ENCODE results near the gene AMMECR1. TPM values are rescaled to one million over a fixed set of nuclear protein-coding genes. Genes with fewer than 3 reads are reported as not detected.
"Not testable (repeated sequence)": the region's sequence is repeated elsewhere in the genome, so short reads cannot be mapped to it uniquely, and the experiment has no call there.

The AMMECR1 gene
- total and polyA plus RNA-seq, 7 experiments from 2014 or later = 4.4 to 16.7 (median 13.5) TPM

GRCh38 chrX:110155759-110156158, 162.1 kb downstream of the AMMECR1 start:
- peak overlapping the region in 2 of 9 donors; percentile 38 to 67 for H3K27ac Mint-ChIP-seq
- H3K4me1 Mint-ChIP-seq = peaks cover 5 to 14% (median 10%) of the 10 kb centered on the region in 7 donors
- H3K4me3 Mint-ChIP-seq = no peak overlapping the region
- no peaks in the 10 kb centered on the region for H3K36me3 ChIP-seq (ENCODE audit: control insufficient read depth in 2 of 3, insufficient read depth in 3 of 3, low read length in 3 of 3)
- POLR2A ChIA-PET = interaction anchor here (0.6 kb wide), 1 partner anchor 457 kb away, joined by 3 read pairs; no protein-coding TSS in a partner anchor
- no peaks in the 10 kb centered on the region for H3K4me1 ChIP-seq (ENCODE audit: control insufficient read depth in 2 of 2, insufficient read depth in 2 of 2, low read length in 2 of 2)
- DNase-seq (no peak), ATAC-seq (no peak)
- H3K9me3 Mint-ChIP-seq = no peaks in the 10 kb centered on the region
- no peaks in the 10 kb centered on the region for H3K27me3 Mint-ChIP-seq
- peaks cover 0 to 4% (median 0%) of the 10 kb centered on the region in 5 donors for H3K36me3 Mint-ChIP-seq
- no peaks in the 10 kb centered on the region for H3K9me3 ChIP-seq (ENCODE audit: control insufficient read depth in 2 of 3, low read length in 3 of 3)
- H3K27me3 ChIP-seq (ENCODE audit: control insufficient read depth in 2 of 2, insufficient read depth in 2 of 2, low read length in 2 of 2) = no peaks in the 10 kb centered on the region
- intact Hi-C loops (cut with micrococcal nuclease) = loop anchor here (1.0 kb wide), 2 partner anchors 253 to 258 kb away; no protein-coding TSS in a partner anchor
- H3K4me3 ChIP-seq (ENCODE audit: low read length) = no peak overlapping the region
- CTCF ChIA-PET = interaction anchor here (0.6 to 10.0 kb wide), 8 partner anchors 9 to 261 kb away, joined by 3 to 152 read pairs (median 3); no protein-coding TSS in a partner anchor
- no peak overlapping the region for H3K27ac ChIP-seq (ENCODE audit: low read depth, low read length)

- DNase-seq; H3K4me1 ChIP-seq (ENCODE audit: control insufficient read depth in 2 of 2, insufficient read depth in 2 of 2, low read length in 2 of 2); H3K36me3 Mint-ChIP-seq; H3K9me3 Mint-ChIP-seq; intact Hi-C loops (cut with micrococcal nuclease); H3K4me3 ChIP-seq (ENCODE audit: low read length); H3K27ac ChIP-seq (ENCODE audit: low read depth, low read length); H3K36me3 ChIP-seq (ENCODE audit: control insufficient read depth in 2 of 3, insufficient read depth in 3 of 3, low read length in 3 of 3); H3K27me3 Mint-ChIP-seq; H3K27ac Mint-ChIP-seq; H3K4me3 Mint-ChIP-seq; ATAC-seq; H3K27me3 ChIP-seq (ENCODE audit: control insufficient read depth in 2 of 2, insufficient read depth in 2 of 2, low read length in 2 of 2); H3K9me3 ChIP-seq (ENCODE audit: control insufficient read depth in 2 of 3, low read length in 3 of 3); POLR2A ChIA-PET: not testable (repeated sequence)
- H3K4me1 Mint-ChIP-seq = peaks cover 4 to 13% (median 6%) of the 10 kb centered on the region in 7 donors
- CTCF ChIA-PET = interaction anchor here (10.0 kb wide), 1 partner anchor 256 kb away, joined by 152 read pairs; no protein-coding TSS in a partner anchor
These were observed 163.6 kb downstream of the AMMECR1 start for GRCh38 chrX:110154328-110154727.

GRCh38 chrX:110153896-110154295, 164.0 kb downstream of the AMMECR1 start:
- CTCF ChIA-PET = interaction anchor here (0.6 to 1.2 kb wide), 2 partner anchors 251 to 254 kb away, joined by 3 to 4 read pairs; no protein-coding TSS in a partner anchor
- Mint-ChIP-seq H3K27me3 (no peaks in the 10 kb centered on the region), H3K9me3 (no peaks in the 10 kb centered on the region)

GRCh38 chrX:110153244-110153643, 164.6 kb downstream of the AMMECR1 start:
- CTCF ChIA-PET = interaction anchor here (0.6 to 1.2 kb wide), 3 partner anchors 252 to 259 kb away, joined by 3 to 4 read pairs (median 4); no protein-coding TSS in a partner anchor
- H3K9me3 Mint-ChIP-seq = no peaks in the 10 kb centered on the region
- H3K27me3 Mint-ChIP-seq = no peaks in the 10 kb centered on the region
- peaks cover 0 to 7% (median 5%) of the 10 kb centered on the region in 5 donors for H3K36me3 Mint-ChIP-seq
- no peak overlapping the region for H3K4me3 Mint-ChIP-seq
- no peak for DNase-seq
- peaks cover 0 to 8% (median 0%) of the 10 kb centered on the region in 7 donors for H3K4me1 Mint-ChIP-seq
- H3K9me3 ChIP-seq (ENCODE audit: control insufficient read depth in 2 of 3, low read length in 3 of 3) = no peaks in the 10 kb centered on the region
- H3K4me1 ChIP-seq (ENCODE audit: control insufficient read depth in 2 of 2, insufficient read depth in 2 of 2, low read length in 2 of 2) = no peaks in the 10 kb centered on the region
- ATAC-seq = no peak
- no peaks in the 10 kb centered on the region for H3K36me3 ChIP-seq (ENCODE audit: control insufficient read depth in 2 of 3, insufficient read depth in 3 of 3, low read length in 3 of 3)
- no peaks in the 10 kb centered on the region for H3K27me3 ChIP-seq (ENCODE audit: control insufficient read depth in 2 of 2, insufficient read depth in 2 of 2, low read length in 2 of 2)
- no peak overlapping the region for H3K4me3 ChIP-seq (ENCODE audit: low read length)
- intact Hi-C loops (cut with micrococcal nuclease) = no loop called here
- no peak overlapping the region for H3K27ac ChIP-seq (ENCODE audit: low read depth, low read length)
- POLR2A ChIA-PET = no interaction called here
- H3K27ac Mint-ChIP-seq = no peak overlapping the region

More at GRCh38 chrX:110153896-110154295, 164.0 kb downstream of the AMMECR1 start:
- Histone ChIP-seq H3K4me1 (ENCODE audit: control insufficient read depth in 2 of 2, insufficient read depth in 2 of 2, low read length in 2 of 2) (no peaks in the 10 kb centered on the region), H3K27me3 (ENCODE audit: control insufficient read depth in 2 of 2, insufficient read depth in 2 of 2, low read length in 2 of 2) (no peaks in the 10 kb centered on the region), H3K27ac (ENCODE audit: low read depth, low read length) (no peak overlapping the region), H3K4me3 (ENCODE audit: low read length) (no peak overlapping the region), H3K9me3 (ENCODE audit: control insufficient read depth in 2 of 3, low read length in 3 of 3) (no peaks in the 10 kb centered on the region), H3K36me3 (ENCODE audit: control insufficient read depth in 2 of 3, insufficient read depth in 3 of 3, low read length in 3 of 3) (no peaks in the 10 kb centered on the region)
- H3K36me3 Mint-ChIP-seq = peaks cover 0 to 5% (median 4%) of the 10 kb centered on the region in 5 donors
- H3K4me3 Mint-ChIP-seq = no peak overlapping the region
- ATAC-seq (no peak), DNase-seq (no peak)
- POLR2A ChIA-PET = no interaction called here
- intact Hi-C loops (cut with micrococcal nuclease) = no loop called here
- H3K4me1 Mint-ChIP-seq = peaks cover 0 to 9% (median 1%) of the 10 kb centered on the region in 7 donors
- H3K27ac Mint-ChIP-seq = no peak overlapping the region

GRCh38 chrX:110146521-110146920, 171.4 kb downstream of the AMMECR1 start:
- POLR2A ChIA-PET = no interaction called here
- DNase-seq = peak in 5 of 9 donors; percentile 17 to 45 (median 33)
- intact Hi-C loops (cut with micrococcal nuclease) = loop anchor here (1.0 to 10.0 kb wide), 3 partner anchors 232 to 662 kb away; partner anchors contain the start of gene GUCY2F (in 1 of the 2)

GRCh38 chrX:110145854-110146253, 172.0 kb downstream of the AMMECR1 start:
- no peaks in the 10 kb centered on the region for H3K9me3 Mint-ChIP-seq
- POLR2A ChIA-PET = no interaction called here
- CTCF ChIA-PET = interaction anchor here (0.6 to 3.7 kb wide), 10 partner anchors 10 to 274 kb away, joined by 3 to 21 read pairs (median 8); no protein-coding TSS in a partner anchor
- H3K4me3 ChIP-seq (ENCODE audit: low read length) = no peak overlapping the region
- H3K36me3 ChIP-seq (ENCODE audit: control insufficient read depth in 2 of 3, insufficient read depth in 3 of 3, low read length in 3 of 3) = no peaks in the 10 kb centered on the region
- H3K9me3 ChIP-seq (ENCODE audit: control insufficient read depth in 2 of 3, low read length in 3 of 3) = no peaks in the 10 kb centered on the region
- H3K27me3 ChIP-seq (ENCODE audit: control insufficient read depth in 2 of 2, insufficient read depth in 2 of 2, low read length in 2 of 2) = no peaks in the 10 kb centered on the region
- intact Hi-C loops (cut with micrococcal nuclease) = loop anchor here (1.0 to 10.0 kb wide), 4 partner anchors 231 to 661 kb away; partner anchors contain the start of gene GUCY2F (in 1 of the 2)
- no peaks in the 10 kb centered on the region for H3K27me3 Mint-ChIP-seq
- H3K4me3 Mint-ChIP-seq = no peak overlapping the region
- DNase-seq (peak in 3 of 9 donors; percentile 7 to 22 (median 16)), ATAC-seq (peak; percentile 70)
- H3K4me1 Mint-ChIP-seq = peaks cover 0 to 10% (median 5%) of the 10 kb centered on the region in 7 donors
- H3K27ac ChIP-seq (ENCODE audit: low read depth, low read length) = no peak overlapping the region
- peaks cover 0 to 4% of the 10 kb centered on the region in 2 donors for H3K4me1 ChIP-seq (ENCODE audit: control insufficient read depth in 2 of 2, insufficient read depth in 2 of 2, low read length in 2 of 2)
- peaks cover 0 to 16% (median 3%) of the 10 kb centered on the region in 5 donors for H3K36me3 Mint-ChIP-seq
- H3K27ac Mint-ChIP-seq = no peak overlapping the region

More at GRCh38 chrX:110146521-110146920, 171.4 kb downstream of the AMMECR1 start:
- H3K27ac Mint-ChIP-seq = no peak overlapping the region
- CTCF ChIA-PET = interaction anchor here (0.6 to 3.7 kb wide), 11 partner anchors 10 to 273 kb away, joined by 3 to 21 read pairs (median 7); no protein-coding TSS in a partner anchor
- Histone ChIP-seq H3K4me1 (ENCODE audit: control insufficient read depth in 2 of 2, insufficient read depth in 2 of 2, low read length in 2 of 2) (peaks cover 0 to 4% of the 10 kb centered on the region in 2 donors), H3K9me3 (ENCODE audit: control insufficient read depth in 2 of 3, low read length in 3 of 3) (no peaks in the 10 kb centered on the region), H3K27me3 (ENCODE audit: control insufficient read depth in 2 of 2, insufficient read depth in 2 of 2, low read length in 2 of 2) (no peaks in the 10 kb centered on the region), H3K27ac (ENCODE audit: low read depth, low read length) (no peak overlapping the region), H3K4me3 (ENCODE audit: low read length) (no peak overlapping the region), H3K36me3 (ENCODE audit: control insufficient read depth in 2 of 3, insufficient read depth in 3 of 3, low read length in 3 of 3) (no peaks in the 10 kb centered on the region)
- no peak overlapping the region for H3K4me3 Mint-ChIP-seq
- no peaks in the 10 kb centered on the region for H3K9me3 Mint-ChIP-seq
- peaks cover 0 to 16% (median 3%) of the 10 kb centered on the region in 5 donors for H3K36me3 Mint-ChIP-seq
- peaks cover 0 to 10% (median 5%) of the 10 kb centered on the region in 7 donors for H3K4me1 Mint-ChIP-seq
- no peaks in the 10 kb centered on the region for H3K27me3 Mint-ChIP-seq
- ATAC-seq = peak; percentile 61
